Trophoblast cell (in vitro differentiated cells and primary cell): ENCODE results near the gene MATN4.

ENCODE experiments used
- DNase-seq, 2 donors: peaks; one replicate each; pipeline ENCODE4 v3.0.0-alpha.2; 2016
- H2AFZ ChIP-seq: 2 replicates; pipeline ENCODE4 v1.6.1; 2013; ENCODE audit warnings: low read length, moderate library complexity, mild to moderate bottlenecking; ENCODE audit not compliant: insufficient read depth, poor library complexity
- H2AK5ac ChIP-seq: 2 replicates; pipeline ENCODE4 v1.6.1; 2013; ENCODE audit warnings: mild to moderate bottlenecking, low read length
- H2BK120ac ChIP-seq: 2 replicates; pipeline ENCODE4 v1.6.1; 2013; ENCODE audit warnings: low read length, mild to moderate bottlenecking, moderate library complexity; ENCODE audit not compliant: insufficient read depth, poor library complexity
- H2BK12ac ChIP-seq: 2 replicates; pipeline ENCODE4 v1.6.1; 2013; ENCODE audit warnings: mild to moderate bottlenecking, low read length, moderate library complexity
- H2BK5ac ChIP-seq: 2 replicates; pipeline ENCODE4 v1.6.1; 2013; ENCODE audit warnings: low read length, low read depth, moderate library complexity, mild to moderate bottlenecking; ENCODE audit not compliant: poor library complexity
- H3K14ac ChIP-seq: 2 replicates; pipeline ENCODE4 v1.6.1; 2013; ENCODE audit warnings: mild to moderate bottlenecking, low read length
- H3K18ac ChIP-seq: 2 replicates; pipeline ENCODE4 v1.6.1; 2013; ENCODE audit warnings: mild to moderate bottlenecking, low read length
- H3K23ac ChIP-seq: 2 replicates; pipeline ENCODE4 v1.6.1; 2013; ENCODE audit warnings: low read length
- H3K27ac ChIP-seq: 2 replicates; pipeline ENCODE4 v1.5.1; 2013; ENCODE audit warnings: low read depth, mild to moderate bottlenecking, inconsistent platforms, low read length, moderate library complexity
- H3K27me3 ChIP-seq: 2 replicates; pipeline ENCODE4 v1.6.1; 2013; ENCODE audit warnings: inconsistent platforms, mild to moderate bottlenecking, low read length, moderate library complexity; ENCODE audit not compliant: insufficient read depth
- H3K36me3 ChIP-seq, 2 experiments: 1 replicate in 1 of 2; 2 replicates in 1 of 2; pipeline ENCODE4 v1.6.1; 2013; ENCODE audit warnings: low read length in 2 of 2, mild to moderate bottlenecking in 2 of 2, moderate library complexity in 1 of 2; ENCODE audit not compliant: insufficient read depth in 2 of 2, control insufficient read depth in 1 of 2
- H3K4ac ChIP-seq: 2 replicates; pipeline ENCODE4 v1.6.1; 2013; ENCODE audit warnings: low read depth, mild to moderate bottlenecking, low read length, moderate library complexity
- H3K4me1 ChIP-seq, 2 experiments: 1 replicate in 1 of 2; 2 replicates in 1 of 2; pipeline ENCODE4 v1.6.1; 2013; ENCODE audit warnings: low read length in 2 of 2, mild to moderate bottlenecking in 2 of 2, moderate library complexity in 1 of 2; ENCODE audit not compliant: insufficient read depth in 2 of 2, control insufficient read depth in 1 of 2
- H3K4me2 ChIP-seq: 2 replicates; pipeline ENCODE4 v1.6.1; 2013; ENCODE audit warnings: inconsistent platforms, mild to moderate bottlenecking, low read length, moderate library complexity
- H3K4me3 ChIP-seq: 2 replicates; pipeline ENCODE4 v1.5.1; 2013; ENCODE audit warnings: mild to moderate bottlenecking, low read depth, low read length, inconsistent platforms
- H3K79me1 ChIP-seq: one replicate; pipeline ENCODE4 v1.6.1; 2013; ENCODE audit warnings: low read length
- H3K79me2 ChIP-seq: 2 replicates; pipeline ENCODE4 v1.6.1; 2013; ENCODE audit warnings: low read length, mild to moderate bottlenecking; ENCODE audit not compliant: control insufficient read depth, insufficient read depth, poor library complexity
- H3K9ac ChIP-seq: 2 replicates; pipeline ENCODE4 v1.6.1; 2013; ENCODE audit warnings: mild to moderate bottlenecking, low read length
- H3K9me3 ChIP-seq: 2 replicates; pipeline ENCODE4 v1.6.1; 2013; ENCODE audit warnings: low read depth, mild to moderate bottlenecking, control low read depth, inconsistent platforms, low read length; ENCODE audit not compliant: insufficient read depth
- H4K12ac ChIP-seq: 2 replicates; pipeline ENCODE4 v1.6.1; 2013; ENCODE audit warnings: low read depth, mild to moderate bottlenecking, low read length, moderate library complexity
- H4K8ac ChIP-seq: 2 replicates; pipeline ENCODE4 v1.6.1; 2013; ENCODE audit warnings: low read depth, mild to moderate bottlenecking, low read length, moderate library complexity
- H4K91ac ChIP-seq: one replicate; pipeline ENCODE4 v1.6.1; 2013; ENCODE audit warnings: low read depth, mild to moderate bottlenecking, low read length, moderate library complexity
- WGBS: extraction: QIAGEN DNeasy Blood & Tissue Kit; methylation state at CpG from one replicate; pipeline ENCODE4 v1.1.7; 2013; ENCODE audit warnings: missing lambda C conversion rate; ENCODE audit not compliant: insufficient read length, insufficient coverage; ENCODE audit errors: extremely low coverage; 5-methylcytosine and 5-hydroxymethylcytosine counted together

MATN4 gene

DNA sequence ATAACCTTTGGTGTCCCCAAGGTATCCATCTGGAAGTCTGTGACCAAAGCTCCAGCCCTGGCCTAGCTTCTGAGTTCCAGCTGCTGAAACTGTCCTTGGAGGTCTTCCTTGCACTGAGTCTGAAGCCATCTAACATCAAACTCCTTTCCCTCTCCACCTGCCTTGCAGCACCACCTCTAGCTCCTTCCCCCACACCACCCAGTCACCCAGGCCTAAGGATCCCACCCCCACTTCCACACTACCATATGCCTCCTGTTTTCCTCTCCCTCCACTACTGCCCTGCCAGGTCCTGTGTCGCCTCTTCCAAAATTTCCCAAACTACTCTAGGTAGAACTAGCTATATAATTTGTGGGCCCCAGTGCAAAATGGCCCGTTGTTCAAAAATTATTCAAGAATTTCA, 10.8 kb upstream of the MATN4 start:
- H2BK120ac ChIP-seq, result no peak overlapping the region
- H3K4me3 ChIP-seq, result no peak overlapping the region
- H3K4me1 ChIP-seq, result peaks cover 2% of the 10 kb centered on the region in 2 experiments
- no peak overlapping the region for H2AK5ac ChIP-seq
- no peak overlapping the region for H2AFZ ChIP-seq
- no peaks in the 10 kb centered on the region for H3K79me2 ChIP-seq
- no peak overlapping the region for H3K4ac ChIP-seq
- H3K9ac ChIP-seq, result no peak overlapping the region
- no peak overlapping the region for H3K27ac ChIP-seq
- no CpG with 5 or more reads among the region's 2 CpGs for WGBS
- DNase-seq, result no peak
- H3K18ac ChIP-seq, result no peak overlapping the region
- no peaks in the 10 kb centered on the region for H3K27me3 ChIP-seq
- no peak overlapping the region for H3K4me2 ChIP-seq
- H3K79me1 ChIP-seq, result no peaks in the 10 kb centered on the region
- no peaks in the 10 kb centered on the region for H3K36me3 ChIP-seq
- H2BK12ac ChIP-seq, result no peak overlapping the region
- H3K14ac ChIP-seq, result no peak overlapping the region
- H3K9me3 ChIP-seq, result no peaks in the 10 kb centered on the region
- H2BK5ac ChIP-seq, result no peak overlapping the region
- H4K91ac ChIP-seq, result no peak overlapping the region
- no peak overlapping the region for H3K23ac ChIP-seq
- H4K12ac ChIP-seq, result no peak overlapping the region
- no peak overlapping the region for H4K8ac ChIP-seq

DNA sequence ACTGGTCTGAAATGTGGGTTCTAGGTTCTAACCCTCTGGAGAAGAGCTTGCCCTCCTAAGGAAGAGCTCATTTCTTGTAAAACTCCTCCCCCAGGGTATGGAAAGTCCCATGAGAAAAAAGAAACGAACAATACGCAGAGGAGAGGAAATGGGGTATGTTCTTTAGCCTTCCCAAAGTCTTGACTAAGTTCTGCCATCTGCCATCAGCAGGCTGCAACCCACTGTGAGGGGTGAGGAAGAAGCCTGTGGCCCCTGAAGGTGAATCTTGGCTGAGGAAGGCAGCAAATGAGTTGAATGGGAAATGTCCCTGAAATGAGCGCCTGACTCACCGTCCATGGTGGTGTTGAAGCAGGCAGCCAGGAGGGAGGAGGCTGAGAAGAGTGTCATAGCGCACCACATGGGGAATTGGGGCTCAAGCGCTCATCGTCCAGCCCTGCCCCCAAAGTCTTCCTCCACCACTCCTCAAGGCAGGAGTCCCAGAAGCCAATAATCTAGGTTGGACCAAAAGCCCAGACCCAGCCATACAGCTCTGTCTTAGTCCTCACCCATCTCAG, 10.4 kb upstream of the MATN4 start:
- Histone ChIP-seq H4K91ac (no peak overlapping the region), H3K36me3 (no peaks in the 10 kb centered on the region), H3K79me2 (no peaks in the 10 kb centered on the region), H3K27me3 (no peaks in the 10 kb centered on the region), H3K4me3 (no peak overlapping the region), H3K79me1 (no peaks in the 10 kb centered on the region), H3K18ac (no peak overlapping the region), H3K23ac (no peak overlapping the region), H2AK5ac (peak overlapping the region; percentile 14), H4K8ac (no peak overlapping the region), H3K9me3 (no peaks in the 10 kb centered on the region), H2BK12ac (no peak overlapping the region), H2AFZ (no peak overlapping the region), H4K12ac (no peak overlapping the region), H2BK5ac (no peak overlapping the region), H3K4ac (no peak overlapping the region), H3K27ac (no peak overlapping the region), H3K9ac (peak overlapping the region; percentile 20), H2BK120ac (no peak overlapping the region), H3K4me2 (no peak overlapping the region), H3K4me1 (peaks cover 2% of the 10 kb centered on the region in 2 experiments), H3K14ac (no peak overlapping the region)
- DNase-seq, result no peak
- no CpG with 5 or more reads among the region's 7 CpGs for WGBS

DNA sequence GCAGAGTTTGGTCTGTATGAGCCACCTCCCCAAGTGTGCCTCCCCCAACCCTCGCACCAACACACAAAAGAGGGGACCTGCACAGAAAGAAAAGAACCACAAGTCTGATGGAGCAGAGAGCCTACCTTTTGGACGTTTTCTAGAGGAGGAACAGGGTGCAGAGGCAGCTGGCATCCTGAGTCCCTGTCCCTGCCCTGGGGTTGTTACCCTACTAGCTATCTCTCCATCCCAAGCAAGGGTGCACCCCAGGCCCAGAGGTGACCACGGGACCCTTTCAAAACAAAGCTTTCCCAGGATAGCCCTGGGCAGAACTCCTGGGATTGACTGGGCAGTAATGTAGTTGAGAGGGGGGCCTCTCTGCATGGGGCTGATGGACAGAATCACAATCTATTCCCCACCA, 9.7 kb upstream of the MATN4 start:
- no peak overlapping the region for H2BK5ac ChIP-seq
- no peak overlapping the region for H4K8ac ChIP-seq
- no peak overlapping the region for H3K4ac ChIP-seq
- H2BK120ac ChIP-seq, result no peak overlapping the region
- H3K14ac ChIP-seq, result no peak overlapping the region
- DNase-seq, result no peak
- H2AFZ ChIP-seq, result no peak overlapping the region
- H3K27ac ChIP-seq, result no peak overlapping the region
- no peak overlapping the region for H2BK12ac ChIP-seq
- no peaks in the 10 kb centered on the region for H3K9me3 ChIP-seq
- H3K27me3 ChIP-seq, result no peaks in the 10 kb centered on the region
- no peak overlapping the region for H3K4me3 ChIP-seq
- no peak overlapping the region for H2AK5ac ChIP-seq
- H3K4me1 ChIP-seq, result peaks cover 2% of the 10 kb centered on the region in 2 experiments
- no peak overlapping the region for H3K9ac ChIP-seq
- H4K12ac ChIP-seq, result no peak overlapping the region
- no peaks in the 10 kb centered on the region for H3K79me2 ChIP-seq
- WGBS, result no CpG with 5 or more reads among the region's 3 CpGs
- H3K4me2 ChIP-seq, result no peak overlapping the region
- H4K91ac ChIP-seq, result no peak overlapping the region
- H3K18ac ChIP-seq, result no peak overlapping the region
- H3K36me3 ChIP-seq, result no peaks in the 10 kb centered on the region
- no peak overlapping the region for H3K23ac ChIP-seq
- no peaks in the 10 kb centered on the region for H3K79me1 ChIP-seq

DNA sequence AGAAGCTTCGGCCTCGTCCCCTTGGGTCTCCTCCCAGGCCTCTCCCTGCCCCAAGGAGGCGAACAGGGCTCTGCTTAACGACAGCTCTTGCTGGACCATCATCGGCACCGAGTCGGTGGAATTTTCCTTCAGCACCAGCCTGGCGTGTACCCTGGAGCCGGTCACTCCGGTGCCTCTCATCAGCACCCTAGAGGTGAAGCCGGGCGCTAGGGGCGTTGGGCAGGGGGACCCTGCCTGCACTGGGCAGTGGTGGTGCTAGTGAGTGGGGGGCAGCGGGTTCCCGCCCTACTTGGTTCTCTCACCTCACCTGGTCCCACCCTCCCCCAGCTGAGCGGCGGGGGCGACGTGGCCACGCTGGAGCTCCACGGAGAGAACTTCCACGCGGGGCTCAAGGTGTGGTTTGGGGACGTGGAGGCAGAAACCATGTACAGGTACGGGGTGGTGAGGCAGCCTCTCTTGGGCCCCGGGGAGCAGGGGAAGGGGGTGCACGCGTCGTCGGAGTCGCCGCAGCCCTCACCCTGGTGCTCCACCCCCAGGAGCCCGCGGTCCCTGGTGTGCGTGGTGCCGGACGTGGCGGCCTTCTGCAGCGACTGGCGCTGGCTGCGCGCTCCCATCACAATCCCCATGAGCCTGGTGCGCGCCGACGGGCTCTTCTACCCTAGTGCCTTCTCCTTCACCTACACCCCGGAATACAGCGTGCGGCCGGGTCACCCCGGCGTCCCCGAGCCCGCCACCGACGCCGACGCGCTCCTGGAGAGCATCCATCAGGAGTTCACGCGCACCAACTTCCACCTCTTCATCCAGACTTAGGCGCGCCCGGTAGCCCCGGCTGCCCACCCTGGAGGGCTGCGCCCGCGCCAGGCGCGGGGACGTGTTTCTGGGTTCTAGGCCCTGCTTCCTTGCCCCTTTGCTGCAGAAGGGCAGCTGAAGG, 8.3 kb upstream of the MATN4 start:
- H3K27ac ChIP-seq, result no peak overlapping the region
- no peak overlapping the region for H3K18ac ChIP-seq
- no peak overlapping the region for H3K4me2 ChIP-seq
- H2BK12ac ChIP-seq, result no peak overlapping the region
- H4K12ac ChIP-seq, result no peak overlapping the region
- no peak overlapping the region for H3K9ac ChIP-seq
- no peaks in the 10 kb centered on the region for H3K79me2 ChIP-seq
- H3K23ac ChIP-seq, result no peak overlapping the region
- no peak overlapping the region for H4K91ac ChIP-seq
- H2BK5ac ChIP-seq, result no peak overlapping the region
- H3K4me1 ChIP-seq, result peaks cover 2 to 9% of the 10 kb centered on the region in 2 experiments
- no peak overlapping the region for H4K8ac ChIP-seq
- no peak overlapping the region for H2BK120ac ChIP-seq
- no peak overlapping the region for H2AK5ac ChIP-seq
- no peak overlapping the region for H3K4me3 ChIP-seq
- no peaks in the 10 kb centered on the region for H3K27me3 ChIP-seq
- DNase-seq, result no peak
- no peak overlapping the region for H3K4ac ChIP-seq
- WGBS, result no CpG with 5 or more reads among the region's 71 CpGs
- H3K9me3 ChIP-seq, result no peaks in the 10 kb centered on the region
- no peaks in the 10 kb centered on the region for H3K36me3 ChIP-seq
- H3K79me1 ChIP-seq, result no peaks in the 10 kb centered on the region
- H3K14ac ChIP-seq, result no peak overlapping the region
- H2AFZ ChIP-seq, result no peak overlapping the region
